Thyroid gland (tissue), 4 donors: ENCODE measurements around the gene CACNB4. TPM values are rescaled to one million over a fixed set of nuclear protein-coding genes. Genes with fewer than 3 reads are reported as not detected.

Source experiments
- DNase-seq, 2 donors: peaks; one replicate each; pipeline ENCODE4 v3.0.0-alpha.2; 2019
- H3K27ac ChIP-seq, 3 donors: fragments of 200-600 bp; sonication (generic); 1 replicate in 2 of 3; 2 replicates in 1 of 3; pipeline ENCODE4 v1.5.1; 2016 to 2019; ENCODE audit warnings: mild to moderate bottlenecking in 1 of 3, moderate library complexity in 1 of 3
- H3K27me3 ChIP-seq: fragments of 200-600 bp; sonication (generic); one replicate; pipeline ENCODE4 v1.5.1; 2019
- H3K36me3 ChIP-seq, 2 donors: fragments of 200-600 bp; sonication (generic); one replicate each; pipeline ENCODE4 v1.5.1; 2016 to 2019
- H3K4me1 ChIP-seq, 2 donors: fragments of 200-600 bp; sonication (generic); one replicate each; pipeline ENCODE4 v1.5.1; 2017 to 2019
- H3K4me3 ChIP-seq, 3 donors: fragments of 200-600 bp; sonication (generic); replicated peaks in 1 of 3; 1 replicate in 2 of 3; 2 replicates in 1 of 3; pipeline ENCODE4 v1.5.1; 2016; ENCODE audit warnings: mild to moderate bottlenecking in 1 of 3
- H3K9me3 ChIP-seq: fragments of 200-600 bp; sonication (generic); one replicate; pipeline ENCODE4 v1.5.1; 2017
- POLR2A ChIP-seq, 2 donors: fragments of 450-650 bp; IDR thresholded peaks; one replicate each; pipeline ENCODE4 v1.6.1; 2017; ENCODE audit warnings: antibody characterized with exemption in 2 of 2, mild to moderate bottlenecking in 2 of 2, moderate library complexity in 1 of 2
- WGBS, 2 donors: methylation state at CpG; one replicate each; pipeline ENCODE4 v1.1.5; 2017; 5-methylcytosine and 5-hydroxymethylcytosine counted together
- intact Hi-C: fragments of 100-400 bp; cut with DNase I; formaldehyde crosslinking; loops from one replicate; pipeline ENCODE4 v1.15.1; 2023
- total RNA-seq, 4 donors: library from RNA; depleted of rRNA; stranded (reverse); fragments of >200 nt; gene quantifications; one replicate each; pipeline ENCODE4 v1.2.3, GENCODE V29; 2016
- TF ChIP-seq, protein P1 (sequence below), 6 experiments: fragments of 200-600 bp in 3 of 6; fragments of 450-650 bp in 3 of 6; sonication (generic) in 3 of 6; IDR thresholded peaks; one replicate each; pipeline ENCODE4 v1.5.1; 2016 to 2019; ENCODE audit warnings: antibody characterized with exemption in 6 of 6, mild to moderate bottlenecking in 2 of 6, inconsistent platforms in 1 of 6, moderate library complexity in 1 of 6

Gene CACNB4
- total RNA-seq, 4 donors from 2014 or later = 3.0 to 3.6 (median 3.2) TPM

- Histone ChIP-seq H3K4me3 (no peak overlapping the region), H3K9me3 (no peaks in the 10 kb centered on the region), H3K27ac (no peak overlapping the region), H3K4me1 (no peaks in the 10 kb centered on the region), H3K36me3 (no peaks in the 10 kb centered on the region), H3K27me3 (no peaks in the 10 kb centered on the region)
- 93 to 95% methylated on average over 5 of the region's 5 CpGs for WGBS, 2 donors
- DNase-seq = no peak
- TF ChIP-seq POLR2A (IDR thresholded peaks at IDR 0.05) = no peak
- TF ChIP-seq, protein P1, sequence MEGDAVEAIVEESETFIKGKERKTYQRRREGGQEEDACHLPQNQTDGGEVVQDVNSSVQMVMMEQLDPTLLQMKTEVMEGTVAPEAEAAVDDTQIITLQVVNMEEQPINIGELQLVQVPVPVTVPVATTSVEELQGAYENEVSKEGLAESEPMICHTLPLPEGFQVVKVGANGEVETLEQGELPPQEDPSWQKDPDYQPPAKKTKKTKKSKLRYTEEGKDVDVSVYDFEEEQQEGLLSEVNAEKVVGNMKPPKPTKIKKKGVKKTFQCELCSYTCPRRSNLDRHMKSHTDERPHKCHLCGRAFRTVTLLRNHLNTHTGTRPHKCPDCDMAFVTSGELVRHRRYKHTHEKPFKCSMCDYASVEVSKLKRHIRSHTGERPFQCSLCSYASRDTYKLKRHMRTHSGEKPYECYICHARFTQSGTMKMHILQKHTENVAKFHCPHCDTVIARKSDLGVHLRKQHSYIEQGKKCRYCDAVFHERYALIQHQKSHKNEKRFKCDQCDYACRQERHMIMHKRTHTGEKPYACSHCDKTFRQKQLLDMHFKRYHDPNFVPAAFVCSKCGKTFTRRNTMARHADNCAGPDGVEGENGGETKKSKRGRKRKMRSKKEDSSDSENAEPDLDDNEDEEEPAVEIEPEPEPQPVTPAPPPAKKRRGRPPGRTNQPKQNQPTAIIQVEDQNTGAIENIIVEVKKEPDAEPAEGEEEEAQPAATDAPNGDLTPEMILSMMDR (IDR thresholded peaks at IDR 0.05) = no peak
- intact Hi-C loops = no loop called here
Observed at GRCh38 chr2:151987484-151987883, 111.4 kb downstream of the CACNB4 start.

- Histone ChIP-seq H3K4me1 (no peaks in the 10 kb centered on the region), H3K4me3 (no peak overlapping the region), H3K27ac (no peak overlapping the region), H3K9me3 (no peaks in the 10 kb centered on the region), H3K36me3 (no peaks in the 10 kb centered on the region), H3K27me3 (no peaks in the 10 kb centered on the region)
- no peak for TF ChIP-seq POLR2A (IDR thresholded peaks at IDR 0.05)
- TF ChIP-seq, protein P1 (IDR thresholded peaks at IDR 0.05) = no peak
- intact Hi-C loops = no loop called here
- WGBS, 2 donors = 79 to 82% methylated on average over 2 of the region's 2 CpGs
- DNase-seq = no peak
Observed at GRCh38 chr2:151984424-151985083, 114.3 kb downstream of the CACNB4 start.

GRCh38 chr2:151983221-151983620 is 115.6 kb downstream of the CACNB4 start:
- Histone ChIP-seq H3K36me3 (no peaks in the 10 kb centered on the region), H3K27me3 (no peaks in the 10 kb centered on the region), H3K4me1 (no peaks in the 10 kb centered on the region), H3K4me3 (no peak overlapping the region), H3K27ac (no peak overlapping the region), H3K9me3 (no peaks in the 10 kb centered on the region)
- intact Hi-C loops = no loop called here
- WGBS, 2 donors = 45 to 48% methylated on average over 2 of the region's 2 CpGs
- TF ChIP-seq POLR2A (IDR thresholded peaks at IDR 0.05) = no peak
- TF ChIP-seq, protein P1 (IDR thresholded peaks at IDR 0.05) = no peak
- DNase-seq = no peak

DNA sequence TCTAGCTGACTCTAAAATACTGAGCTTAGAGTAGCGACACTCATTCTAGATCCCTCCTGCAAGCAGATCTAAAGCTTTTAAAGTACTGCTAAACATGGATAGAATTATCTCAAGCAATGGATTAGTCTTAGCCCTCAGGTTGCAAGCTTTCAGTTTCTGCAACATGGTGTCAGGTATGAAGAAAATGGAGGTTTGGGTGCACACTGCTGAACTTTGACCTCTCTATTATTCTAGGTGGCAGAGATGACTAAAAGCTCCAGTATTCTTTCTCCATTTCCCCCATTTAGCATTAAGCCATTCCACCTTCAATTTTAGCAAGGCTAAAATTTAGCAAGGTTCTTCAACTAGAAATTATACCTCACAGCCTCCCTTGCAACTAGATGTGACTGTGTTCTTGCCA is 117.0 kb downstream of the CACNB4 start:
- H3K9me3 ChIP-seq = no peaks in the 10 kb centered on the region
- no peak for DNase-seq
- TF ChIP-seq POLR2A (IDR thresholded peaks at IDR 0.05) = no peak
- TF ChIP-seq, protein P1 (IDR thresholded peaks at IDR 0.05) = no peak
- no peak overlapping the region for H3K4me3 ChIP-seq
- H3K27me3 ChIP-seq = no peaks in the 10 kb centered on the region
- H3K36me3 ChIP-seq = no peaks in the 10 kb centered on the region
- intact Hi-C loops = no loop called here
- H3K4me1 ChIP-seq = no peaks in the 10 kb centered on the region
- WGBS, 2 donors = 95 to 96% methylated on average over 1 of the region's 1 CpG
- H3K27ac ChIP-seq = no peak overlapping the region

GRCh38 chr2:151979694-151980093 is 119.2 kb downstream of the CACNB4 start:
- Histone ChIP-seq H3K36me3 (no peaks in the 10 kb centered on the region), H3K9me3 (no peaks in the 10 kb centered on the region), H3K4me1 (no peaks in the 10 kb centered on the region), H3K4me3 (no peak overlapping the region), H3K27ac (no peak overlapping the region), H3K27me3 (no peaks in the 10 kb centered on the region)
- DNase-seq = no peak
- intact Hi-C loops = no loop called here
- WGBS, 2 donors = 86 to 91% methylated on average over 3 of the region's 3 CpGs
- TF ChIP-seq POLR2A (IDR thresholded peaks at IDR 0.05) = no peak
- TF ChIP-seq, protein P1 (IDR thresholded peaks at IDR 0.05) = no peak
